ENCODE measurements around the gene SETMAR. TPM values are rescaled to one million over a fixed set of nuclear protein-coding genes. Genes with fewer than 3 reads are reported as not detected.

SETMAR gene
- total RNA-seq, 1 donor from 2014 or later: 18.3 TPM

- no peak overlapping the region for H3K27ac Mint-ChIP-seq
- no peak overlapping the region for H3K9ac ChIP-seq
- no peak for DNase-seq (ENCODE audit: low spot score)
- H3K4me3 Mint-ChIP-seq: no peak overlapping the region
- peaks cover 38% of the 10 kb centered on the region for H3K4me1 Mint-ChIP-seq
- no peaks in the 10 kb centered on the region for H3F3A ChIP-seq (ENCODE audit: low read depth)
- H3K9me3 Mint-ChIP-seq: no peaks in the 10 kb centered on the region
- H2AFZ ChIP-seq (replicated peaks): no peak overlapping the region
- H3K27ac ChIP-seq: no peak overlapping the region
- no peak overlapping the region for H3K4me3 ChIP-seq
- H3K79me2 ChIP-seq (ENCODE audit: low read depth): no peaks in the 10 kb centered on the region
- no peaks in the 10 kb centered on the region for H3K27me3 Mint-ChIP-seq (ENCODE audit: insufficient read depth, low read depth)
- H3K4me1 ChIP-seq: peaks cover 26% of the 10 kb centered on the region
- H3K36me3 ChIP-seq: no peaks in the 10 kb centered on the region
- no peak overlapping the region for H3K4me2 ChIP-seq
- H3K36me3 Mint-ChIP-seq: no peaks in the 10 kb centered on the region
- H3K9me3 ChIP-seq (ENCODE audit: low read depth): no peaks in the 10 kb centered on the region
- H3K27me3 ChIP-seq: no peaks in the 10 kb centered on the region
- TF ChIP-seq EZH2phosphoT487 (IDR thresholded peaks at IDR 0.05) (no peak), CTCF (IDR thresholded peaks at IDR 0.05) (no peak), EZH2 (IDR thresholded peaks at IDR 0.05) (no peak)
- H4K20me1 ChIP-seq (ENCODE audit: low read depth): no peaks in the 10 kb centered on the region
Measured at GRCh38 chr3:4281991-4282390, 21.2 kb upstream of the SETMAR start.

DNA sequence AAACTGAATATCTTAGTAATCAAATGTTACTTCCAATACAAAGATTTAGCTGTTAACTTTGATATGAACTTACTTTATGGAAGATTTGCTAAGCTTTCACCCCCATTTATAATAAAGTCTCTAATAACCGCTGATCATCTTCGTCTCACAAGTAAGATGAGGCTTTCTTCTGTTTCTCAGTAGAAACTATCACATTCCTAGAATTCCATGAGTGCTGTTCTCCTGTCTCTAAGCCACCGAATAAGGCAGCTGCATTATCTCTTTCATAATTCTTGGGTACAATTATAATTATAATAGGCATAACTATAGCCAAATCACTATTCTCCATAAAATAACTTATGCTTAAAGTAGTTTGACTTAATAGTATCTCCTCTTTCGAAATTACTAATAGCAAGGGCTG, 18.3 kb upstream of the SETMAR start:
- H3K79me2 ChIP-seq (ENCODE audit: low read depth): no peaks in the 10 kb centered on the region
- H3K4me2 ChIP-seq: peak overlapping the region; percentile 16
- no peaks in the 10 kb centered on the region for H3F3A ChIP-seq (ENCODE audit: low read depth)
- H3K27ac ChIP-seq: no peak overlapping the region
- Mint-ChIP-seq H3K27ac (no peak overlapping the region), H3K27me3 (ENCODE audit: insufficient read depth, low read depth) (no peaks in the 10 kb centered on the region), H3K4me1 (peaks cover 43% of the 10 kb centered on the region), H3K9me3 (no peaks in the 10 kb centered on the region), H3K36me3 (no peaks in the 10 kb centered on the region), H3K4me3 (no peak overlapping the region)
- H3K27me3 ChIP-seq: no peaks in the 10 kb centered on the region
- no peak overlapping the region for H3K9ac ChIP-seq
- H3K4me1 ChIP-seq: peaks cover 26% of the 10 kb centered on the region
- no peaks in the 10 kb centered on the region for H3K36me3 ChIP-seq
- H3K4me3 ChIP-seq: no peak overlapping the region
- TF ChIP-seq EZH2phosphoT487 (IDR thresholded peaks at IDR 0.05) (no peak), CTCF (IDR thresholded peaks at IDR 0.05) (no peak), EZH2 (IDR thresholded peaks at IDR 0.05) (no peak)
- no peaks in the 10 kb centered on the region for H3K9me3 ChIP-seq (ENCODE audit: low read depth)
- DNase-seq (ENCODE audit: low spot score): no peak
- H4K20me1 ChIP-seq (ENCODE audit: low read depth): no peaks in the 10 kb centered on the region
- no peak overlapping the region for H2AFZ ChIP-seq (replicated peaks)

GRCh38 chr3:4289044-4289443, 14.1 kb upstream of the SETMAR start:
- Mint-ChIP-seq H3K4me1 (peaks cover 39% of the 10 kb centered on the region), H3K27me3 (ENCODE audit: insufficient read depth, low read depth) (no peaks in the 10 kb centered on the region), H3K27ac (no peak overlapping the region), H3K36me3 (no peaks in the 10 kb centered on the region), H3K4me3 (no peak overlapping the region), H3K9me3 (no peaks in the 10 kb centered on the region)
- no peaks in the 10 kb centered on the region for H3K36me3 ChIP-seq
- H3K9me3 ChIP-seq (ENCODE audit: low read depth): no peaks in the 10 kb centered on the region
- H2AFZ ChIP-seq (replicated peaks): no peak overlapping the region
- H3K27me3 ChIP-seq: no peaks in the 10 kb centered on the region
- TF ChIP-seq EZH2 (IDR thresholded peaks at IDR 0.05) (no peak), EZH2phosphoT487 (IDR thresholded peaks at IDR 0.05) (no peak), CTCF (IDR thresholded peaks at IDR 0.05) (no peak)
- H4K20me1 ChIP-seq (ENCODE audit: low read depth): no peaks in the 10 kb centered on the region
- H3F3A ChIP-seq (ENCODE audit: low read depth): no peaks in the 10 kb centered on the region
- H3K4me1 ChIP-seq: peaks cover 8% of the 10 kb centered on the region
- H3K4me3 ChIP-seq: no peak overlapping the region
- DNase-seq (ENCODE audit: low spot score): no peak
- no peak overlapping the region for H3K9ac ChIP-seq
- no peak overlapping the region for H3K4me2 ChIP-seq
- H3K27ac ChIP-seq: no peak overlapping the region
- no peaks in the 10 kb centered on the region for H3K79me2 ChIP-seq (ENCODE audit: low read depth)
